Stimulated activated CD4-positive, alpha-beta T cell treated with anti-CD3 and anti-CD28 coated beads, Interleukin-1b, Interleukin-23, amount 100 ng/mL, for 48 hours (primary cell): ENCODE measurements around the gene OR8B4.
"Not testable (repeated sequence)": the region's sequence is repeated elsewhere in the genome, so short reads cannot be mapped to it uniquely, and the experiment has no call there.

Source experiments
- DNase-seq: peaks from one replicate; pipeline ENCODE4 v3.0.0-alpha.2; 2020

Gene OR8B4

GRCh38 chr11:124424384-124424921 is at the start of gene OR8B4:
Gene OR8B4 (minus strand): TSS chr11:124424871. CDS start chr11:124424871, 0 bp downstream.
- DNase-seq, result no peak

GRCh38 chr11:124474079-124474478 is 49.4 kb upstream of the OR8B4 start:
- DNase-seq, result no peak

- DNase-seq, result no peak
These were observed 48.8 kb upstream of the OR8B4 start for GRCh38 chr11:124473476-124473875.

- DNase-seq, result no peak
These were observed 46.0 kb upstream of the OR8B4 start for GRCh38 chr11:124470561-124471227.

GRCh38 chr11:124467381-124467927 is 42.8 kb upstream of the OR8B4 start:
- no peak for DNase-seq

- DNase-seq, result no peak
These were observed 40.7 kb upstream of the OR8B4 start for GRCh38 chr11:124465368-124465767.

- DNase-seq, result no peak
These were observed 39.3 kb upstream of the OR8B4 start for GRCh38 chr11:124463990-124464389.

- DNase-seq, result no peak
These were observed 38.7 kb upstream of the OR8B4 start for GRCh38 chr11:124463324-124463723.

GRCh38 chr11:124460459-124460858 is 35.8 kb upstream of the OR8B4 start:
- no peak for DNase-seq

GRCh38 chr11:124459379-124459778 is 34.7 kb upstream of the OR8B4 start:
- not testable (repeated sequence) for DNase-seq

GRCh38 chr11:124454552-124454951 is 29.9 kb upstream of the OR8B4 start:
- DNase-seq, result no peak

GRCh38 chr11:124446916-124447315 is 22.2 kb upstream of the OR8B4 start:
- DNase-seq, result no peak

GRCh38 chr11:124445646-124446150 is 21.0 kb upstream of the OR8B4 start, which contains the start of gene OR8B8:
Gene OR8B8 (minus strand): TSS chr11:124445696. CDS start chr11:124441085, 4,611 bp downstream.
- DNase-seq, result no peak

- DNase-seq, result no peak
These were observed 18.2 kb upstream of the OR8B4 start for GRCh38 chr11:124442847-124443246.

- no peak for DNase-seq
These were observed 17.8 kb upstream of the OR8B4 start for GRCh38 chr11:124442442-124442841.

- no peak for DNase-seq
These were observed 16.8 kb upstream of the OR8B4 start for GRCh38 chr11:124441519-124441918.

GRCh38 chr11:124441081-124441480 is 16.4 kb upstream of the OR8B4 start:
- DNase-seq, result no peak

GRCh38 chr11:124440608-124441007 is 15.9 kb upstream of the OR8B4 start:
- no peak for DNase-seq

GRCh38 chr11:124434699-124435098 is 10.0 kb upstream of the OR8B4 start:
- no peak for DNase-seq

GRCh38 chr11:124429599-124429998 is 4.9 kb upstream of the OR8B4 start:
- no peak for DNase-seq

GRCh38 chr11:124421043-124421442 is 3.6 kb downstream of the OR8B4 start:
- DNase-seq, result no peak

- no peak for DNase-seq
These were observed 9.2 kb downstream of the OR8B4 start for GRCh38 chr11:124415356-124415923.

- DNase-seq, result no peak
These were observed 14.8 kb downstream of the OR8B4 start for GRCh38 chr11:124409906-124410305.

GRCh38 chr11:124405581-124405980 is 19.1 kb downstream of the OR8B4 start:
- no peak for DNase-seq
